Ecto neural progenitor cell (in vitro differentiated cells): ENCODE results near the gene ACTR8.

Experiments
- DNase-seq: peaks from one replicate; pipeline ENCODE4 v3.0.0-alpha.2; 2018; ENCODE audit warnings: low spot score

ACTR8 gene

GRCh38 chr3:53865732-53866499 lies 16.0 kb downstream of the ACTR8 start:
- DNase-seq, result no peak

- DNase-seq, result no peak
Observed at GRCh38 chr3:53863145-53863544, 18.8 kb downstream of the ACTR8 start.

GRCh38 chr3:53862241-53862640 lies 19.7 kb downstream of the ACTR8 start:
- DNase-seq, result no peak

GRCh38 chr3:53860196-53860595 lies 21.8 kb downstream of the ACTR8 start:
- DNase-seq, result no peak

- no peak for DNase-seq
Observed at GRCh38 chr3:53859178-53859577, 22.8 kb downstream of the ACTR8 start.

- no peak for DNase-seq
Observed at GRCh38 chr3:53858096-53858741, 23.7 kb downstream of the ACTR8 start.

- DNase-seq, result no peak
Observed at GRCh38 chr3:53856964-53857363, 25.0 kb downstream of the ACTR8 start.

GRCh38 chr3:53850895-53851294 lies 31.1 kb downstream of the ACTR8 start:
- DNase-seq, result no peak

- no peak for DNase-seq
Observed at GRCh38 chr3:53849916-53850315, 32.0 kb downstream of the ACTR8 start.

- DNase-seq, result no peak
Observed at GRCh38 chr3:53846851-53847155, 35.1 kb downstream of the ACTR8 start.

- peak; percentile 82 for DNase-seq
Observed at GRCh38 chr3:53846134-53846850, 35.7 kb downstream of the ACTR8 start, which contains the start of the genes CHDH and IL17RB. Gene CHDH (minus strand): TSS chr3:53846419. CDS start chr3:53824008, 22,411 bp downstream. Gene IL17RB (plus strand): TSS chr3:53846568. CDS start chr3:53846589, 21 bp downstream.

GRCh38 chr3:53845881-53846133 lies 36.1 kb downstream of the ACTR8 start:
- DNase-seq, result no peak

GRCh38 chr3:53845103-53845880 lies 36.7 kb downstream of the ACTR8 start:
- peak; percentile 73 for DNase-seq

- DNase-seq, result no peak
Observed at GRCh38 chr3:53844262-53845102, 37.5 kb downstream of the ACTR8 start.

- no peak for DNase-seq
Observed at GRCh38 chr3:53843195-53844177, 38.5 kb downstream of the ACTR8 start.

- no peak for DNase-seq
Observed at GRCh38 chr3:53842436-53843194, 39.3 kb downstream of the ACTR8 start.

GRCh38 chr3:53841296-53841695 lies 40.7 kb downstream of the ACTR8 start:
- DNase-seq, result no peak

- no peak for DNase-seq
Observed at GRCh38 chr3:53837331-53837730, 44.6 kb downstream of the ACTR8 start.

- no peak for DNase-seq
Observed at GRCh38 chr3:53836084-53836872, 45.7 kb downstream of the ACTR8 start.
